SU-DHL-6 (cell line): ENCODE data around the gene ACY1.

Source experiments
- H2AFZ ChIP-seq: fragments of 200-600 bp; sonication (generic); 2 replicates; pipeline ENCODE4 v1.6.1; 2014; ENCODE audit warnings: low read depth, mild to moderate bottlenecking, moderate library complexity, mixed read lengths, antibody characterized with exemption, low read length; ENCODE audit not compliant: severe bottlenecking
- H3F3A ChIP-seq: fragments of 200-600 bp; shearing (Covaris generic); 2 replicates; pipeline ENCODE4 v1.6.0; 2016; ENCODE audit warnings: antibody characterized with exemption, mild to moderate bottlenecking; ENCODE audit not compliant: insufficient read depth
- H3K27ac ChIP-seq: fragments of 200-600 bp; sonication (generic); 2 replicates; pipeline ENCODE4 v1.5.1; 2016; ENCODE audit warnings: low read depth, mild to moderate bottlenecking, low read length, moderate library complexity, mixed read lengths
- H3K27me3 ChIP-seq: fragments of 200-600 bp; sonication (generic), shearing (Covaris generic); 2 replicates; pipeline ENCODE4 v1.6.0; 2014; ENCODE audit warnings: mild to moderate bottlenecking, low read length
- H3K36me3 ChIP-seq: fragments of 200-600 bp; sonication (generic); 2 replicates; pipeline ENCODE4 v1.6.1; 2014; ENCODE audit warnings: mild to moderate bottlenecking, low read length, mixed read lengths
- H3K4me2 ChIP-seq: fragments of 300-600, 200-600 bp; shearing (Covaris generic), sonication (generic); 2 replicates; pipeline ENCODE4 v1.6.0; 2014; ENCODE audit warnings: low read length, low read depth, mild to moderate bottlenecking; ENCODE audit not compliant: poor library complexity, severe bottlenecking
- H3K4me3 ChIP-seq: fragments of 200-600 bp; sonication (generic); 2 replicates; pipeline ENCODE4 v1.5.1; 2014; ENCODE audit warnings: antibody characterized with exemption, low read length, mild to moderate bottlenecking, mixed read lengths; ENCODE audit not compliant: insufficient read depth, poor library complexity, severe bottlenecking
- H3K79me2 ChIP-seq: fragments of 200-600 bp; sonication (generic); 2 replicates; pipeline ENCODE4 v1.6.1; 2014; ENCODE audit warnings: mild to moderate bottlenecking, low read length, moderate library complexity; ENCODE audit not compliant: insufficient read depth
- H3K9ac ChIP-seq: fragments of 200-600 bp; sonication (generic); 2 replicates; pipeline ENCODE4 v1.7.0; 2014; ENCODE audit warnings: mild to moderate bottlenecking, low read length
- H3K9me2 ChIP-seq: fragments of 200-600 bp; sonication (generic); replicated peaks from 2 replicates; pipeline ENCODE4 v1.6.1; 2014; ENCODE audit warnings: low read length; ENCODE audit not compliant: insufficient read depth
- H3K9me3 ChIP-seq: fragments of 200-600 bp; sonication (generic); 2 replicates; pipeline ENCODE4 v1.6.1; 2014; ENCODE audit warnings: low read length, mixed read lengths; ENCODE audit not compliant: insufficient read depth
- H4K20me1 ChIP-seq: fragments of 200-600 bp; sonication (generic); 2 replicates; pipeline ENCODE4 v1.6.1; 2014; ENCODE audit warnings: low read depth, mild to moderate bottlenecking, antibody characterized with exemption, low read length, moderate library complexity, mixed read lengths
- EZH2phosphoT487 ChIP-seq: fragments of 200-600 bp; sonication (generic), shearing (Covaris generic); conservative IDR thresholded peaks from 2 replicates; pipeline ENCODE4 v1.6.1; 2018; ENCODE audit warnings: mild to moderate bottlenecking, antibody characterized with exemption, low read length, moderate library complexity, mixed read lengths
- TF ChIP-seq, protein P1 (sequence below): fragments of 200-600 bp; sonication (generic); IDR thresholded peaks from one replicate; pipeline ENCODE4 v1.5.1; 2017; ENCODE audit warnings: antibody characterized with exemption, mild to moderate bottlenecking, low read length, moderate library complexity; ENCODE audit not compliant: insufficient read depth, poor library complexity, severe bottlenecking

The ACY1 gene

DNA sequence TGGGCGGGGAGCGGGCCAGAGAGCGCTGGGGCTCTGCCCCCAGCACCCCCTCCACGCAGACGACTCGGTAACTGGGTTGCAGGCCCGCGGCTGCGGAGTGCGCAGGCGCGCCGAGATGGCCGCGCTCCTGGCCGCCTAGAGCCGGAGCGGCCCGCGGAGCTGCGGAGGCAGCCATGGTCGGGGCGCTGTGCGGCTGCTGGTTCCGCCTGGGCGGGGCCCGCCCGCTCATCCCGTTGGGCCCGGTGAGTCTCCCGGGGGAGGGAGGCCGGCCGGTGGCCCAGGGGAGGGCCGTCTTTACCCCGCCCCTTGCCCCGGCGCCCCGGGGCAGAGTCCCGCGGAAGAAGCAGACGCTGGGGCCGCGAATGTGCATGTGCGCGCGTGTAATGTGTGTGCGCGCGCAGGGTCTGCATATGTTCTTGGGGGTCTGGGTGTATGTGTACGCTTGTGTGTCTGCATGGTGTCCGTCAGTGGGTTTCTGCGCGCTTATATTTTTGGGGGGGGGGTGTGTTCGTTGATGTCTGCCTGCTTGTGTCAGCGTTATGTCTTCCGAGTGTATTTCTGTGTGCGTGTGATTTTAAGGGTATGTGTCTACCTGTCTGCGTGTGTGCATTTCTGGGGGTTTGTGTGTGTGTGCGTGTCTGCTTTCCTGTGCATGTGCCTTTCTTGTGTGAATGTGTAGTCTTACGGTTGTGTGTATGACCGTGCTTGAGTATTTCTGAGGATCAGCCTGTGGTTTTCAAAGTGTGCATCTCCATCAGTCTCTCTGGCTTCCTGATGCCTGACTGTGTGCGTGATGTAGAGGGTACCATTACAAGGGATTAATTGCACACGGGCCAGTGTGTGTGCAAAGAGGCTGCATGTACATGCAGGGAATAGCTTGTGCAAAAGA is 8.1 kb upstream of the ACY1 start, which contains the start of gene ABHD14A:
TSS of gene ABHD14A (plus strand) at position 102 of the 889 bp plus-strand sequence. CDS start at position 174, 72 bp downstream.
- Histone ChIP-seq H3K79me2 (peaks cover 5% of the 10 kb centered on the region; the same call in 1 of the 2 replicates), H3F3A (peaks cover 25% of the 10 kb centered on the region), H2AFZ (peak within 1 kb of the TSS; percentile 48), H3K36me3 (no peaks in the 10 kb centered on the region), H4K20me1 (no peaks in the 10 kb centered on the region), H3K27me3 (no peaks in the 10 kb centered on the region), H3K4me2 (peak within 1 kb of the TSS; percentile 72), H3K9ac (peak within 1 kb of the TSS; percentile 79), H3K9me3 (no peaks in the 10 kb centered on the region), H3K9me2 (no peaks in the 10 kb centered on the region), H3K27ac (peak within 1 kb of the TSS; percentile 70), H3K4me3 (peak within 1 kb of the TSS; percentile 71)
- TF ChIP-seq, protein P1, sequence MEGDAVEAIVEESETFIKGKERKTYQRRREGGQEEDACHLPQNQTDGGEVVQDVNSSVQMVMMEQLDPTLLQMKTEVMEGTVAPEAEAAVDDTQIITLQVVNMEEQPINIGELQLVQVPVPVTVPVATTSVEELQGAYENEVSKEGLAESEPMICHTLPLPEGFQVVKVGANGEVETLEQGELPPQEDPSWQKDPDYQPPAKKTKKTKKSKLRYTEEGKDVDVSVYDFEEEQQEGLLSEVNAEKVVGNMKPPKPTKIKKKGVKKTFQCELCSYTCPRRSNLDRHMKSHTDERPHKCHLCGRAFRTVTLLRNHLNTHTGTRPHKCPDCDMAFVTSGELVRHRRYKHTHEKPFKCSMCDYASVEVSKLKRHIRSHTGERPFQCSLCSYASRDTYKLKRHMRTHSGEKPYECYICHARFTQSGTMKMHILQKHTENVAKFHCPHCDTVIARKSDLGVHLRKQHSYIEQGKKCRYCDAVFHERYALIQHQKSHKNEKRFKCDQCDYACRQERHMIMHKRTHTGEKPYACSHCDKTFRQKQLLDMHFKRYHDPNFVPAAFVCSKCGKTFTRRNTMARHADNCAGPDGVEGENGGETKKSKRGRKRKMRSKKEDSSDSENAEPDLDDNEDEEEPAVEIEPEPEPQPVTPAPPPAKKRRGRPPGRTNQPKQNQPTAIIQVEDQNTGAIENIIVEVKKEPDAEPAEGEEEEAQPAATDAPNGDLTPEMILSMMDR, result no peak
- no peak for TF ChIP-seq EZH2phosphoT487

DNA sequence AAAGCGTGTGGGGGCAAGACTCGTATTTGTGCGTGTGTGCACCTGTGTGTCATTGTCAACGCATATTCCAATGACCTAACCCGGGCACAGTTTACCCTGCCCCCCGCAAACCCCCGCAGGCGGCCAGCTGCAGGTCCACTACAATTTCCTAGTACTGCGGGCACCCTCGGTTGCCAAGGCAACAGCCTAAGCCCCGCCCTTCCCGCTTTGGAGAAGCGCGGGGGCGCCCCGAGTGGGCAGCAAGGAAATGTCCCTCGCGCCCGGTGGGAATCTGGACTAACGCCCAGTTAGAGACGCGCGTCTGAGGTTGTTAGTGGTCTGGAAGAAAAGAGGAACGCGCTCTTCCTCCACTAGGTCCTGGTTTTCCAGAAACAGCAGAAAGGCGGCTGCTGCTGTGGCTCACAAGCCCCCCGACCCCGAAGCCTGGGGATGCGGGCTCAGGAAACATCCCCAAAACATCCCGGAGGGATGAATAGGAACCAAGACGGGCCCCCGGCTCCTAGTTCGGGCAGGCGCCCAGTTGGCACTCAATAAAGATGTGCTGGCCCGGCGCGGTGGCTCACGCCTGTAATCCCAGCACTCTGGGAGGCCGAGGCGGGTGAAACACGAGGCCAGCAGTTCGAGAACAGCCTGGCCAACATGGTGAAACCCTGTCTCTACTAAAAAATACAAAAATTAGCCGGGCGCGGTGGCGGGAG is 7.3 kb upstream of the ACY1 start:
- Histone ChIP-seq H3K27ac (peak overlapping the region; percentile 70), H3K79me2 (peaks cover 8% of the 10 kb centered on the region; the same call in 1 of the 2 replicates), H3K9me3 (no peaks in the 10 kb centered on the region), H4K20me1 (no peaks in the 10 kb centered on the region), H3K4me3 (peak overlapping the region; percentile 71), H3K9ac (peak overlapping the region; percentile 79), H3F3A (peaks cover 25% of the 10 kb centered on the region), H3K27me3 (no peaks in the 10 kb centered on the region), H3K9me2 (no peaks in the 10 kb centered on the region), H2AFZ (no peak overlapping the region), H3K4me2 (peak overlapping the region; percentile 72), H3K36me3 (no peaks in the 10 kb centered on the region)
- TF ChIP-seq EZH2phosphoT487, result no peak
- TF ChIP-seq, protein P1, result no peak

DNA sequence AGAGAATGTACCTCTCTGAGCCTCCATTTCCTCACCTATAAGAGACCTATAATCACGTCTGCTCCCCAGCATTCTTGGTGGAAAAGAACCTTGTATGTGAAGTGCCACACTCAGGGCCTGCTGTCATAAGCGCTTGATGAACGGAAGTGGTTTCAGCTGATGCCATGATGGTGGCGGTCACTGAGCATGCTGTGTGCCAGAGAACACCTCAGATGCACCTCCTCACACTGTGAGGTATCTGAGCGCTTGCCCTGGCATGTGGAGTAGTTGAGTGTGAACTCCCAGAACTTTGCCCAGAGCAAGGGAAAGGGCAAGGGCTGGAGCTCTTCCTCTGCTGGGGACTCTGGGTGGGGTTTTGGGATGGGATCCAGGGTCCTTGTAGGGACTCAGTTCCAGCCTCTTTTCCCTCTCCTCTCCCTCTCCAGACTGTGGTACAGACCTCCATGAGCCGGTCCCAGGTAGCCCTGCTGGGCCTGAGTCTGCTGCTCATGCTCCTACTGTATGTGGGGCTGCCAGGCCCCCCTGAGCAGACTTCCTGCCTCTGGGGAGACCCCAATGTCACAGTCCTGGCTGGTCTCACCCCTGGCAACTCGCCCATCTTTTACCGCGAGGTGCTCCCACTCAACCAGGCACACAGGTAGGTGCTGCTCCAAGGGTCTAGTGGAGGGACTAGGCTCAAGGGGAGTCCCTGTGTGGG is 5.7 kb upstream of the ACY1 start:
- Histone ChIP-seq H3K79me2 (peaks cover 12% of the 10 kb centered on the region; the same call in 1 of the 2 replicates), H3K36me3 (no peaks in the 10 kb centered on the region), H3K4me2 (no peak overlapping the region), H3K27me3 (no peaks in the 10 kb centered on the region), H3K9ac (no peak overlapping the region), H3F3A (peaks cover 26% of the 10 kb centered on the region), H3K27ac (no peak overlapping the region), H2AFZ (no peak overlapping the region), H3K9me3 (no peaks in the 10 kb centered on the region), H3K4me3 (no peak overlapping the region), H4K20me1 (no peaks in the 10 kb centered on the region), H3K9me2 (no peaks in the 10 kb centered on the region)
- TF ChIP-seq EZH2phosphoT487, result no peak
- TF ChIP-seq, protein P1, result no peak
